Fibroblast of mammary gland (primary cell): ENCODE measurements around the gene TENT4A.

ENCODE experiments used
- DNase-seq: peaks from one replicate; pipeline ENCODE4 v3.0.0-alpha.2; 2010; ENCODE audit warnings: low read depth
- H3K4me3 ChIP-seq: 2 replicates; pipeline ENCODE4 v1.5.1; 2011; ENCODE audit warnings: low read depth, mild to moderate bottlenecking, low read length, moderate library complexity; ENCODE audit not compliant: control insufficient read depth
- TF ChIP-seq, protein P1 (sequence below): conservative IDR thresholded peaks from 2 replicates; pipeline ENCODE4 v1.5.1; 2011; ENCODE audit warnings: low read depth, low read length, inconsistent platforms; ENCODE audit not compliant: control insufficient read depth, insufficient read depth

TENT4A gene

DNA sequence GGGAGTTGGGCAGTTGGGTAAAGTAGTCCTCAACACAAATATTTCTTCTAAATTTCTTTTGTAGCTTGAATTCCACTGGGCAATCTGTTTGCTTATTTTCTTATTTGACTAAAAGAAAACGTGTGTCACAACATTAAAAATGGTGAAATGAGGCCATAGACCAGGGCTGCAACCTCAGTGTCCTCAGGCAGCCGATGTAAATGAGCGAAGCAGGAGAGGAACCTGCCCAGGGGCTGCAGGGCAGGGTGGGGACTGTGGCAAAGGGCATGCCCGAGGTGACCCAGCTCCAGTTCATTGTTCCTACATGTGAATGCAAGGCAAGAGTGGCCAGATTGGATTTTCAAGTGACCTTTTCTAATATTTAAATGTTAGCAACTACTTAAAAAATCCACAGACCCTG is 74.7 kb downstream of the TENT4A start:
- TF ChIP-seq, protein P1, sequence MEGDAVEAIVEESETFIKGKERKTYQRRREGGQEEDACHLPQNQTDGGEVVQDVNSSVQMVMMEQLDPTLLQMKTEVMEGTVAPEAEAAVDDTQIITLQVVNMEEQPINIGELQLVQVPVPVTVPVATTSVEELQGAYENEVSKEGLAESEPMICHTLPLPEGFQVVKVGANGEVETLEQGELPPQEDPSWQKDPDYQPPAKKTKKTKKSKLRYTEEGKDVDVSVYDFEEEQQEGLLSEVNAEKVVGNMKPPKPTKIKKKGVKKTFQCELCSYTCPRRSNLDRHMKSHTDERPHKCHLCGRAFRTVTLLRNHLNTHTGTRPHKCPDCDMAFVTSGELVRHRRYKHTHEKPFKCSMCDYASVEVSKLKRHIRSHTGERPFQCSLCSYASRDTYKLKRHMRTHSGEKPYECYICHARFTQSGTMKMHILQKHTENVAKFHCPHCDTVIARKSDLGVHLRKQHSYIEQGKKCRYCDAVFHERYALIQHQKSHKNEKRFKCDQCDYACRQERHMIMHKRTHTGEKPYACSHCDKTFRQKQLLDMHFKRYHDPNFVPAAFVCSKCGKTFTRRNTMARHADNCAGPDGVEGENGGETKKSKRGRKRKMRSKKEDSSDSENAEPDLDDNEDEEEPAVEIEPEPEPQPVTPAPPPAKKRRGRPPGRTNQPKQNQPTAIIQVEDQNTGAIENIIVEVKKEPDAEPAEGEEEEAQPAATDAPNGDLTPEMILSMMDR: no peak
- no peak overlapping the region for H3K4me3 ChIP-seq
- no peak for DNase-seq

DNA sequence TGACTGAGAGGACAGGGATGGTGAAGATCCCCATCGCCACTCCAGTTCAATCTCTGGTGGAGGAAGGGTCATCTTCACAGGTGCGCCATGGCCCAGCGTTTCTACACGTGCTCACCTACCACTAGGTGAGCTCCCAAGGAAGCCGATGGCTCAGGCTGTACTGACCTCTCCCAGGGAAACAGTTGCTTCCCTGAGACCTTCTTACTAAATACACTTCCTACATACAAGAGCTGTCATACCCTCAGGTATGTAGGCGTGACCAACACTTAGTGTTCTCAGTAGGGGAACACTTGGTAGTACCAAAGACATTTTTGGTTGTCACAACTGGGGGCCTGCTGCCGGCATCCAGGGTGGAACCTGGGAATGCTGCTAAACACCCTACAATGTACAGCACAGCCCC is 75.2 kb downstream of the TENT4A start:
- TF ChIP-seq, protein P1: no peak
- no peak for DNase-seq
- H3K4me3 ChIP-seq: no peak overlapping the region

GRCh38 chr5:6788956-6789649 is 75.9 kb downstream of the TENT4A start:
- DNase-seq: no peak
- TF ChIP-seq, protein P1: no peak
- no peak overlapping the region for H3K4me3 ChIP-seq

GRCh38 chr5:6790346-6790865 is 77.2 kb downstream of the TENT4A start:
- TF ChIP-seq, protein P1: no peak
- no peak overlapping the region for H3K4me3 ChIP-seq

GRCh38 chr5:6791031-6791430 is 77.8 kb downstream of the TENT4A start:
- no peak overlapping the region for H3K4me3 ChIP-seq
- DNase-seq: no peak
- TF ChIP-seq, protein P1: no peak

More at GRCh38 chr5:6790346-6790865, 77.2 kb downstream of the TENT4A start:
- DNase-seq: no peak

GRCh38 chr5:6792376-6792775 is 79.1 kb downstream of the TENT4A start:
- no peak for DNase-seq
- H3K4me3 ChIP-seq: no peak overlapping the region
- TF ChIP-seq, protein P1: no peak
